ENCODE measurements around the gene EMID1. TPM values are rescaled to one million over a fixed set of nuclear protein-coding genes. Genes with fewer than 3 reads are reported as not detected.
A peak's percentile ranks its signal among the peaks of the same experiment; 100 is the strongest.
"Not testable (repeated sequence)": the region's sequence is repeated elsewhere in the genome, so short reads cannot be mapped to it uniquely, and the experiment has no call there.

Gene EMID1
- polyA plus RNA-seq, 6 donors from 2014 or later = not detected

DNA sequence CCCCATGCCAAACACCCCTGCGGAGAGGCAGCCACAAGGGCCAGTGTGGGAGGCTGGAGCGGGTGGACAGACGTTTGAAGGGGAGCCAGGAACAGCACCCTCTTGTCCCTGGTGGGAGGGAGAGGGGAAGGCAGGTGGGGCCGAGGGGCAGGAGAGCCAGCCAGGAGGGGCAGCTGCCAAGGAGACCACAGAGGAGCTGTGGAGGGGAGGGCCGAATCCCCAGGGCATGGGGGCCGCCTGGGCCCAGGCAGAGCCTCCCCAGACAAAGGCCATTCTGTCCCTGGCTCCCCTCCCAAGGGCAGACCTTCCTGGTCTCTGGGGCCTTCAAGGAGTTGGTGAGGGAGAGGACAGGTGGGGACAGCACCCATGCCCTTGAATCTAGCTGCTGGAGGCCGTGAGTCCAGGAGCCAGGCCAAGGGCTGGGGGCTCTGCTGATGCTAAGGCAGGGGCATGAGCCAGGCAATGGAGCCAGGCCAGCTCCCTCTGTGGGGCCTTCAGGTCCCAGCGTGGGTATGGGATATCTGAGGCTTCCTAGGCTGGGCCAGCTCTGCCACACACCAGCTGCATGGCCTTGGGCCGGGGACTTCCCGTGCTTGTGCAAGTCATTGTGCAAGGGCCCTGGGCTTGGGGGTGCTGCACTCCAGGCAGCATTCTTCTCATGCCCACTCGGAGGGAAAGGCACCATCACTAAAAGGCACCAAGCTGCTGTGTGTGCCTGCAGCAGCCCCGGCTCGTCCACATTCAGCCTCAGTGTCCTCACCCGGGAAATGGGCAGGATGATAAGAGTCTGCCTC lies 11.4 kb downstream of the EMID1 start:
- peaks cover 29 to 69% (median 63%) of the 10 kb centered on the region in 3 donors for H3K27me3 Mint-ChIP-seq
- H3K27ac Mint-ChIP-seq = no peak overlapping the region
- ATAC-seq (ENCODE audit: low read depth in 2 of 2) (no peak), DNase-seq (no peak)
- no peaks in the 10 kb centered on the region for H3K36me3 Mint-ChIP-seq
- peaks cover 0 to 5% (median 0%) of the 10 kb centered on the region in 3 donors for H3K4me1 Mint-ChIP-seq
- no peaks in the 10 kb centered on the region for H3K9me3 Mint-ChIP-seq
- H3K4me3 Mint-ChIP-seq = no peak overlapping the region

DNA sequence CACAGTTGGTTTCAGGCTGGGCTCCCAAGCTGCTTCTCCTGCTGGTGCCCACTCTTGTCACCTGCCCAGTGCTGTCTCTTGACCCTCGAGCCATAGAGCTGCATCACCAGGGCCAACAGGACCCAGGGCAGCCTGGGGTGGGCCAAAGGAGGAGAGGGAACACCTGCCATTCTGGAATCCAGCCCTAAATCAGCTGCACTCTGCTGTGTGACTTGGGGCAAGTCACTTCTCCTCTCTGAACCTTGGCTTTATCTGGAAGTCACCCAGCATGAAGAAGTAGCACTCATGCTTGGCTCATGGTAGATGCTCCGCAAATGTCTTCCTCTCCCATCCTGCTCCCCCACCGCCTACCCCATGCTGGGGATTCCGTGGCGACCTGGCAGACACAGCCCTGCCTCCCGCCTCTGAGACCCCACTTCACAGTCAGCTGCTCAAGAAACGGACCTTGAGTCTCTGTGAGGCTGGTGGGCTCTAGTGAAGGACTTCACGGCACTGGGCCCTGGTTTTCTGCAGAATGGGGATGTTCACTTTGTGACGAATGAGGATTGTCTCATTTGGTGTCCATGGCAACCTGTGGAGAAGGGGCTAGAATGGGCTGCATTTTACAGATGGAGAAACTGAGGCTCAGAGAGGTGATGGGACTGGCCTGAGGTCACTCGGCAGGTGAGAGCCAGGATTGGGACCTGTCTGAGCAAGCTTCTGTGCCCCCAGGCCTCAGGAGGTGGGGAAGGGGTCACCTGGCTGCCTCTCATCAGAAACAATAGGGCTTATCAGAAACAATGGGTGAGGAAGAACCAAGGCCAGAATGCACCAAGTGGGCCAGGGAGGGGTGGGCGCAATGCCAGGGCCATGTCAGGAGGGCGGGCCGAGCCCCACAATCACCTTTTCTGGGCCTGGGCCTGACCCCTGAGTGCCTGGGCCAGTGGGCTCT lies 12.4 kb downstream of the EMID1 start:
- DNase-seq (no peak), ATAC-seq (ENCODE audit: low read depth in 2 of 2) (no peak)
- Mint-ChIP-seq H3K4me1 (peaks cover 0 to 5% (median 0%) of the 10 kb centered on the region in 3 donors), H3K4me3 (no peak overlapping the region), H3K36me3 (no peaks in the 10 kb centered on the region), H3K27ac (no peak overlapping the region), H3K9me3 (no peaks in the 10 kb centered on the region), H3K27me3 (peaks cover 26 to 67% (median 63%) of the 10 kb centered on the region in 3 donors)

DNA sequence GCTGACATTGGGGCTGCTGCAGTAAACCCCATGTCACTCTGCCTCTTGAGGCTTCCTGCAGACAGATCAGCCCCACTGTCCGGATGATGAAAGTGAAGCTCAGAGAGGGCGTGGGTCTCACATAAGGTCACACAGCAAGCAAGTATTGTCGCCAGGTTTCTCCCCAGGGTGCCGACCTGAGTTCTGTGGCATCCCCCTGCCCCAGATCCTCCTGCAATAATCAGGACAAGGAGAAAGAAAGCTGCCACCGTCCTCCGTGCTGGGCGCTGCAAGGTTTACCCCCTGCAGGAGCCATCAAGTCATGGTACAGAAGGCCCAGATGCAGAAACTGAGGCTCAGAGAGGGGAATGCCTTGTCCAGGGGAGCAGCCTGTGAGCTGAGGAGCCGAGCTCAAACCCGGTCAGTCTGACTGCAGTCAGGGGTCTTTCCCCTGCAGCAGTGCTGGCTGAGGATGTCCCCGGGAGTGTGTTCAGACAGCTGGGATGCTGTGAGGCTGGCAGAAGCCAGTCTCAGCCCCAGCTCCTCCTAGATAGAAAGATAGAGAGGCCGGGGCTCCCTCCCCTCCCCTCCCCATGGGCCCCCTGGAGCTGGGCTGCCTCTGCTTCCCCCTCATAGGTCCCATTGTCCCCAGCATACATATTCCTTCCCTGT lies 13.2 kb downstream of the EMID1 start:
- H3K27me3 Mint-ChIP-seq = peaks cover 31 to 68% (median 61%) of the 10 kb centered on the region in 3 donors
- no peak for ATAC-seq (ENCODE audit: low read depth in 2 of 2)
- no peak for DNase-seq
- H3K4me3 Mint-ChIP-seq = no peak overlapping the region
- no peak overlapping the region for H3K27ac Mint-ChIP-seq
- peaks cover 0 to 5% (median 0%) of the 10 kb centered on the region in 3 donors for H3K4me1 Mint-ChIP-seq
- H3K9me3 Mint-ChIP-seq = no peaks in the 10 kb centered on the region
- H3K36me3 Mint-ChIP-seq = no peaks in the 10 kb centered on the region

DNA sequence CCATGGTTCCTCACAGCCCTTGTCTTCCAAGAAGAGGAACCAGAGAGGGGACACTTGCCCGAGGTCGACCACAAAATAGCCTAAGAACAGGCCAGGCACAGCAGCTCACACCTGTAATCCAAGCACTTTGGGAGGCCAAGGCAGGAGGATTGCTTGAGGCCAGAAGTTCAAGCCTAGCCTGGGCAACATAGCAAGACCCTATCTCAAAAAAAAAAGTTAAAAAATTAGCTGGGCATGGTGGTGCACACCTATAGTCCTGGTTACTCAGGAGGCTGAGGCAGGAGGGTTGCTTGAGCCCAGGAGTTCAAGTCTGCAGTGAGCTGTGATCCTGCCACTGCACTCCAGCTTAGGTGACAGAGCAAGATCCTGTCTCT lies 13.7 kb downstream of the EMID1 start:
- H3K36me3 Mint-ChIP-seq; ATAC-seq (ENCODE audit: low read depth in 2 of 2); H3K27ac Mint-ChIP-seq; H3K9me3 Mint-ChIP-seq; DNase-seq; H3K4me3 Mint-ChIP-seq; H3K4me1 Mint-ChIP-seq: not testable (repeated sequence)
- H3K27me3 Mint-ChIP-seq = peaks cover 26 to 63% (median 59%) of the 10 kb centered on the region in 3 donors

DNA sequence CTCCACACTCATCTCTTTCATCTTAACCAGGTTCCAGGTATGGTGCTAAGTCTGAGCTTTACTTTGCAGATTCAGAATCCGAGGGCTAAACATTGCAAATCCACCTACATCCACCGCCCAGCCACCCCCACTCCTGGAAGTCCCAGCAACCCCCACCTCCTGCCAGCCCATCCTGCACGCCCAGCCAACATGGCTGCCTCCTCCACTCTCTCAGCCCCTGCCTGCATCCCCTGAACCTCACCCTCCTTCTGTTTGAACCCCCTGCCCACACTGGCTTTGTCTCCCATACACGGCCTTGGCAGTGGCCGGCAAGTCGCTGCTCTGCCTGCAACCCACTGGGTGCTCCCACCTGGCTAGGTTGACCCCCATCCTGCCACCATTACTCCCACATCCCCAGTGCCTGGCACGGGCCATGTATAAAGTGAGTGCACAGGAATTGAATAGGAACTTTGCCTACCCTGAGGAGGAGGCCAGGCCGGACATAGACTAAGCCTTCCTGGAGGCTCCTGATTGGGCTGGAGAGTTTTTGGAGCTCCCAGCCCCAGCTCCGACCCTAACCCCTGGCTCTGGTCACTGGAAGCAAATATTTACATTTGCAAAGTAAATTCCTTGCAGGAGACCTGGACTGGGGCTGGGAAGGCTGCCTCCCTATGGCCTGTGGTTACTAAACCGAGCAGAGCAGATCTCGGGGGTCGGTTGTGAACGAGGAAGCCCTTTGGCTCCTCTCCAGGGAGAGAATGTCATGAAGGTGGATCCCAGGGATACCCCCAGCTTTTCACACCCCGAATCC lies 14.4 kb downstream of the EMID1 start:
- H3K9me3 Mint-ChIP-seq = no peaks in the 10 kb centered on the region
- no peak overlapping the region for H3K4me3 Mint-ChIP-seq
- peak overlapping the region in 1 of 6 donors; percentile 56 for H3K27ac Mint-ChIP-seq
- peaks cover 26 to 60% (median 59%) of the 10 kb centered on the region in 3 donors for H3K27me3 Mint-ChIP-seq
- DNase-seq (no peak), ATAC-seq (ENCODE audit: low read depth in 2 of 2) (no peak)
- no peaks in the 10 kb centered on the region for H3K36me3 Mint-ChIP-seq
- peaks cover 0 to 2% (median 0%) of the 10 kb centered on the region in 3 donors for H3K4me1 Mint-ChIP-seq

DNA sequence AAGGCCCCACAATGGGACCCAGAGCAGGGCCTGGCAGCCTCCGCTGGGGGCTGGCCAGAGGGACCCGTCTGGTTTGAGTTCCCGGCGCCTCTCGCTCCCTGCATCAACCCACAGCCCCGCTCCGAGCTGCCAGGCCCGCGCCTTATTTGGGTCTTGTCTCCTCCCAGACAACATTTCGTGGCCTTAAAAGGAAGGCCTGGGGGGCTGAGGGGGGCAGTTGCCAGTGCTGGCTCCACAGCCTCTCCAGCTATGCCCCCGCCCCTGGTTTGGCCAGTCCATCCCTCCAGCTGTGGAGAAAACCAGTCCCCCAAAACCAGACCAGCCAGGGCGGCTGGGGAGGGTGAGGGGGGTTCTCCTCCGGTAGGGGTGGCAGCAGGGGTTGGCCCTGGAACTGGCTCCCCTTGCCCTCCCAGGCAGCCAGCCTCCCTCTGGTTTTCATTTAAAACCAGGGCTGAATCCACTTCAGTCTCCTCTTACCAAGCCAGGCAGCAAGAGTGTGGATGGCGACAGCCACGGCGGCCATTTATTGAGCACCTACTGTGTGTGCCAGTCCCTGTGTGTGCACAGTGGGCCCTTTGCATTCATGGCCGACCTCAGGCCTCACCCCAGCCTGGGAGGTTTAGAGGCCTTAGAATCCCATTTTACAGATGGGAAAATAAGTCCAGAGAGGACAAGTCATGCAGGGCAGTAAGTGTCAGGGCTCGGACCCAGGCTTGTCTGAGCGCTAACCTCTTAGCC lies 18.6 kb downstream of the EMID1 start:
- ATAC-seq (ENCODE audit: low read depth in 2 of 2) (no peak), DNase-seq (no peak)
- Mint-ChIP-seq H3K4me3 (no peak overlapping the region), H3K27me3 (peaks cover 12 to 55% (median 42%) of the 10 kb centered on the region in 3 donors), H3K9me3 (no peaks in the 10 kb centered on the region), H3K36me3 (no peaks in the 10 kb centered on the region), H3K27ac (no peak overlapping the region), H3K4me1 (peaks cover 0 to 2% (median 0%) of the 10 kb centered on the region in 3 donors)

DNA sequence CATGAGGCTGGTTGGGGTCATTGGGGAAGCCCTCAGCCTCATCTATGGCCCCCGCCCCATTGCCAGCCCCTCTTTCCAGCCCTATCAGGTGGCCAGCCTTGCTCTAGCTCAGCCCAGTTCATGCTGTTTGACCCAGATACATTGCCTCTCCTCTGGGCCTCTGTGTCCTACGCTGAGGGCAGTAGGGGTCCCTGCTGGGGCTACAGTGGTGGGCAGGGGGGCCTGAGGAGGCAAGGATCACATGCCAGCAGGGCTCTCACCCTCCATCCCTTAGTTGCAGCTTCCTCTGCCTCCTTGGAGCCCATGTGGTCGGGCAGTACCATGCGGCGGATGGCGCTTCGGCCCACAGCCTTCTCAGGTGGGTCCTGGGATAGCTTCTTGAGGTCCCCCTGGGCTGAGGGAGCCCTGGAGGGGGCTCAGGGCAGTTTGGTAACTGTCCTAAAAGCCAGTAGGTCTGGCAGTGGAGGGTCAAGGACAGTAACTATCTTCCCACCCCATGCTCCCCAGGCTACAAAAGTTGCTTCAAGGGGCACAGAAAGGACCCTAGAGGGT lies 19.2 kb downstream of the EMID1 start:
- peaks cover 12 to 51% (median 37%) of the 10 kb centered on the region in 3 donors for H3K27me3 Mint-ChIP-seq
- no peaks in the 10 kb centered on the region for H3K36me3 Mint-ChIP-seq
- H3K4me1 Mint-ChIP-seq = peaks cover 0 to 2% (median 0%) of the 10 kb centered on the region in 3 donors
- no peaks in the 10 kb centered on the region for H3K9me3 Mint-ChIP-seq
- ATAC-seq (ENCODE audit: low read depth in 2 of 2) (no peak), DNase-seq (no peak)
- no peak overlapping the region for H3K27ac Mint-ChIP-seq
- H3K4me3 Mint-ChIP-seq = no peak overlapping the region

DNA sequence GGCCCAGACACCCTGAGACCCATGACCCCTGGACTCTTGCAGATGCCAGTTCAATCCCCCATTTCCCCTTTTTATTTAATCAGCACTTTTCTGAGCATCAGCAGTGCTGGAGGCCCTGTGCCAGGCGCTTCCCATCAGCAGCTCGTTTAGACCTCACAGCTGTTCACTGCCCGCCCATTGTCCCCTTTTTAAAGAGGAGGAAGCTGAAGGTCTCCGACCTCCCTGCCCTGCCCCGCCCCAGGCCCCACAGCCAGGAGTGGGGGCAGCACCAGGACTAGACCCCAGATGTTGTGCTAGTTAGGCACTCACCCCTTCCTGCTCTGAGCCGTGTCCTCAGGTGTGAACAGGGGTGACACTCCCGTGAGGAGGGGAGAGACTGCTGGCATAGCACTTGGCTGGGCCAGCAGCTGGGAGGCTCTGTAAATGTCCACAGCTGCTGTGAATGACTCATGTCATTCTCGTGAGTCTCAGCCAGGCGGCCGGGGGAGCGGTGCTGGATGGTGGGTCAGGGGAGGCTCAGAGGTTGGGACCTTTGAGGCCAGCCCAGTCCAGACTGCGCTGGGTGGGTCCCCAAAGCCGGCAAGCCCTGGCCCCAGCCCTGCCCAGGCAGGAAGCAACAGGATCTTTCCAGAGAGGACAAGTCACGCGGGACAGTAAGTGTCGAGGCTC lies 19.9 kb downstream of the EMID1 start:
- no peaks in the 10 kb centered on the region for H3K36me3 Mint-ChIP-seq
- ATAC-seq (ENCODE audit: low read depth in 2 of 2) = no peak
- peaks cover 11 to 44% (median 30%) of the 10 kb centered on the region in 3 donors for H3K27me3 Mint-ChIP-seq
- no peak for DNase-seq
- no peaks in the 10 kb centered on the region for H3K4me1 Mint-ChIP-seq
- H3K9me3 Mint-ChIP-seq = no peaks in the 10 kb centered on the region
- H3K27ac Mint-ChIP-seq = no peak overlapping the region
- no peak overlapping the region for H3K4me3 Mint-ChIP-seq

DNA sequence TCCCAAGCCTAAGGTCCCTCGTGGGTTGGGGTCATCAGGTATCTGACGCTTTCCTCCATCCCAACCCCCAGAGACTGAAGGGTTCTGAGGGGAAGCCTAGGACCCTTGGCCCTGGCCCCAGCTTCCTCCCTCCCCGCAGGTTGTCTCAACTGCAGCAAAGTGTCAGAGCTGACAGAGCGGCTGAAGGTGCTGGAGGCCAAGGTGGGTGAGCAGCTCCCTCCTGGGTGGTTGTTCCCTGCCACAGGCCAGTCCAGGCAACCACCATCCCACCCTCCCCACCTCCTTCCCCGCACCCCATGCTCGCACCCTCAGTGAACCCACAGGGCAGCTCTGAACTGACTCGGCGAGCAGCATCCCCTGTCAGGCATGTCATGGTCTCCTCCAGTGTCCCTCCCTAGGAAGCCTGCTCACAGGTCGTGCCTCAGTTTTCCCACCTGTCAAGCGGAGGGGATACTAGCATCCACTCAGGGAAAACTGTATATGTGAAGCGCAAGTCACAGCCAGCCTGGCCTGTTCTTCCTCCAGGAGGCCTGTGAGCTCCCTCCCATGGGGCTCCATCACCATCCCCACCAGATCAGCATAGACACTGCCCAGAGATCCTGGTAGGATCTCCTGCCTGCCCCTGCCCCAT lies 20.8 kb downstream of the EMID1 start:
- H3K27me3 Mint-ChIP-seq = peaks cover 9 to 41% (median 27%) of the 10 kb centered on the region in 3 donors
- ATAC-seq (ENCODE audit: low read depth in 2 of 2) = no peak
- DNase-seq = no peak
- H3K9me3 Mint-ChIP-seq = no peaks in the 10 kb centered on the region
- H3K36me3 Mint-ChIP-seq = no peaks in the 10 kb centered on the region
- H3K27ac Mint-ChIP-seq = no peak overlapping the region
- H3K4me3 Mint-ChIP-seq = no peak overlapping the region
- H3K4me1 Mint-ChIP-seq = no peaks in the 10 kb centered on the region

DNA sequence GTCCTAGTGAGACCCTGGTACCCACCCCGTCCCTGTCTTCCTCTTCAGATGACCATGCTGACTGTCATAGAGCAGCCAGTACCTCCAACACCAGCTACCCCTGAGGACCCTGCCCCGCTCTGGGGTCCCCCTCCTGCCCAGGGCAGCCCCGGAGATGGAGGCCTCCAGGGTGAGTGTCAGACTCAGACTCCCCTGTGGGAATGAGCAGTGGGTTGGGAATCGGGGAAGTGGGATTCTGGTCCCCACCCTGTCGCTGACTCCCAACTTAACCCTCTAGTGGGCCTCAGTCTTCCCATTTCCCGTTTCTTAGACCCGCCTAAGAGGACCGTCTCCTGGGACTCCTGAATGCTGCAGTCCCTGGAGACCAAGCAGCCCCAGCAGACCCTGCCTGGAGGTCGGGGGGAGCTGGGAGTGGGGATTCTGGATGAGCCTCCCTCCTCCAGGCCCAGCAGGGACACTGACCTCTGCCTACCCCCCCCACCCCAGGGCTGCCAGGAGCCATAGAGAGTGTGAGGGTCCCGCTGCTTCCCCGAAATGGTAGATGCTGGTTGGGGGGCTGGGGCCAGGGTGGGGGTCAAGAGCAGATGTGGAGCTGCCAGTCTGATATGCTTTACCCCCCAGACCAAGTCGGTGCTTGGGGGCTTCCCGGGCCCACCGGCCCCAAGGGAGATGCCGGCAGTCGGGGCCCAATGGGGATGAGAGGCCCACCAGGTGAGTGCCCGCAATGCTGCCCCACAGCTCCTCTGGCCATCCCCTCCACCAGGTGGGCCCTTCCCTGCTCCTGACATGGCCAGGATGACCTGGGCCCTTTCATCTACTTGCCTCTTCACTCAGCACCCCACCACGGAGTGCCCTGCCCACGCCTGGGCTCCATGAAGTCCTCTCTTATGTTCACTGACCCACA lies 25.5 kb downstream of the EMID1 start:
- DNase-seq = no peak
- Mint-ChIP-seq H3K27ac (no peak overlapping the region), H3K27me3 (peaks cover 9 to 33% (median 27%) of the 10 kb centered on the region in 3 donors), H3K9me3 (peaks cover 5 to 18% (median 7%) of the 10 kb centered on the region in 7 donors), H3K4me1 (no peaks in the 10 kb centered on the region), H3K4me3 (no peak overlapping the region), H3K36me3 (peaks cover 0 to 8% of the 10 kb centered on the region in 2 donors)
- ATAC-seq (ENCODE audit: low read depth in 2 of 2) = no peak

All from naive B cell (primary cell).